ENCODE data around the gene TNMD. TPM values are rescaled to one million over a fixed set of nuclear protein-coding genes. Genes with fewer than 3 reads are reported as not detected.

TNMD gene
- total RNA-seq, 2 donors from 2014 or later, result not detected

- no peak overlapping the region for H3K27ac ChIP-seq
These were observed 60.4 kb downstream of the TNMD start for GRCh38 chrX:100645106-100645505.

GRCh38 chrX:100647095-100647494 lies 62.4 kb downstream of the TNMD start:
- Histone ChIP-seq H3K4me3 (no peak overlapping the region), H3K4me1 (replicated peaks) (no peaks in the 10 kb centered on the region), H3K27ac (no peak overlapping the region), H3K27me3 (replicated peaks; ENCODE audit: insufficient read depth) (no peaks in the 10 kb centered on the region), H3K9me3 (no peaks in the 10 kb centered on the region), H3K36me3 (no peaks in the 10 kb centered on the region)
- intact Hi-C loops (cut with DNase I), result no loop called here
- WGBS, result 20% methylated on average over 1 of the region's 1 CpG
- no peak for DNase-seq (ENCODE audit: low spot score)
- TF ChIP-seq POLR2A (IDR thresholded peaks at IDR 0.05) (no peak), POLR2AphosphoS5 (IDR thresholded peaks at IDR 0.05) (no peak), CTCF (IDR thresholded peaks at IDR 0.05) (no peak)

More at GRCh38 chrX:100645106-100645505, 60.4 kb downstream of the TNMD start:
- Histone ChIP-seq H3K27me3 (replicated peaks; ENCODE audit: insufficient read depth) (no peaks in the 10 kb centered on the region), H3K4me1 (replicated peaks) (no peaks in the 10 kb centered on the region), H3K4me3 (no peak overlapping the region), H3K36me3 (no peaks in the 10 kb centered on the region), H3K9me3 (no peaks in the 10 kb centered on the region)
- 82% methylated on average over 4 of the region's 4 CpGs for WGBS
- intact Hi-C loops (cut with DNase I), result no loop called here
- DNase-seq (ENCODE audit: low spot score), result no peak
- TF ChIP-seq CTCF (IDR thresholded peaks at IDR 0.05) (no peak), POLR2A (IDR thresholded peaks at IDR 0.05) (no peak), POLR2AphosphoS5 (IDR thresholded peaks at IDR 0.05) (no peak)

- no peak overlapping the region for H3K4me3 ChIP-seq
- no peaks in the 10 kb centered on the region for H3K4me1 ChIP-seq (replicated peaks)
- intact Hi-C loops (cut with DNase I), result no loop called here
- no peak overlapping the region for H3K27ac ChIP-seq
- WGBS, result 77% methylated on average over 2 of the region's 2 CpGs
- H3K36me3 ChIP-seq, result no peaks in the 10 kb centered on the region
- no peak for TF ChIP-seq CTCF (IDR thresholded peaks at IDR 0.05)
- no peaks in the 10 kb centered on the region for H3K27me3 ChIP-seq (replicated peaks; ENCODE audit: insufficient read depth)
- DNase-seq (ENCODE audit: low spot score), result no peak
- H3K9me3 ChIP-seq, result no peaks in the 10 kb centered on the region
These were observed 63.0 kb downstream of the TNMD start for GRCh38 chrX:100647739-100648138.

GRCh38 chrX:100648458-100649417 lies 64.0 kb downstream of the TNMD start:
- Histone ChIP-seq H3K4me3 (no peak overlapping the region), H3K4me1 (replicated peaks) (no peaks in the 10 kb centered on the region), H3K27ac (peak overlapping the region in 1 of 2 donors; percentile 67), H3K36me3 (no peaks in the 10 kb centered on the region), H3K9me3 (no peaks in the 10 kb centered on the region), H3K27me3 (replicated peaks; ENCODE audit: insufficient read depth) (no peaks in the 10 kb centered on the region)
- TF ChIP-seq POLR2A (IDR thresholded peaks at IDR 0.05) (no peak), CTCF (IDR thresholded peaks at IDR 0.05) (no peak), POLR2AphosphoS5 (IDR thresholded peaks at IDR 0.05) (no peak)
- WGBS, result 58% methylated on average over 8 of the region's 8 CpGs
- intact Hi-C loops (cut with DNase I), result no loop called here
- no peak for DNase-seq (ENCODE audit: low spot score)

Other genes with a start within 250 kb of the TNMD start
- gene PCDH19, start 174.7 kb upstream of the TNMD start, total RNA-seq, result 1 to 10 TPM in 1 of 2 donors, under 1 TPM in 1; 0.91 to 1.6 TPM
- gene TSPAN6, start 51.9 kb downstream of the TNMD start, total RNA-seq, result 10 to 100 TPM; 26.1 to 34.9 TPM
- 1 to 10 TPM; 4.8 to 5.1 TPM for gene SRPX2, start 59.3 kb downstream of the TNMD start, total RNA-seq
- gene SYTL4, start 147.2 kb downstream of the TNMD start, total RNA-seq, result 10 to 100 TPM; 25.7 to 39.3 TPM
- gene CSTF2, start 235.5 kb downstream of the TNMD start, total RNA-seq, result 10 to 100 TPM; 13.5 to 38.2 TPM